Astrocyte (in vitro differentiated cells and primary cell): Measurements from ENCODE around the gene PXDN.

ENCODE experiments used
- CTCF ChIP-seq: IDR thresholded peaks from 2 replicates; pipeline ENCODE4 v1.5.1; 2011; ENCODE audit warnings: low read depth, mild to moderate bottlenecking, inconsistent platforms, low read length, moderate library complexity; ENCODE audit not compliant: insufficient read depth
- EZH2 ChIP-seq: IDR thresholded peaks from 2 replicates; pipeline ENCODE4 v1.6.1; 2012; ENCODE audit warnings: mild to moderate bottlenecking, low read length, inconsistent platforms; ENCODE audit not compliant: insufficient read depth

- TF ChIP-seq CTCF (no peak), EZH2 (no peak)
These were observed 101.2 kb downstream of the PXDN start for GRCh38 chr2:1642993-1643619.
